Activated CD4-positive, alpha-beta T cell treated with anti-CD3 and anti-CD28 coated beads for 48 hours (primary cell): Measurements from ENCODE around the gene SLC7A14.

Experiments used
- DNase-seq: peaks from one replicate; pipeline ENCODE4 v3.0.0-alpha.2; 2020

SLC7A14 gene

DNA sequence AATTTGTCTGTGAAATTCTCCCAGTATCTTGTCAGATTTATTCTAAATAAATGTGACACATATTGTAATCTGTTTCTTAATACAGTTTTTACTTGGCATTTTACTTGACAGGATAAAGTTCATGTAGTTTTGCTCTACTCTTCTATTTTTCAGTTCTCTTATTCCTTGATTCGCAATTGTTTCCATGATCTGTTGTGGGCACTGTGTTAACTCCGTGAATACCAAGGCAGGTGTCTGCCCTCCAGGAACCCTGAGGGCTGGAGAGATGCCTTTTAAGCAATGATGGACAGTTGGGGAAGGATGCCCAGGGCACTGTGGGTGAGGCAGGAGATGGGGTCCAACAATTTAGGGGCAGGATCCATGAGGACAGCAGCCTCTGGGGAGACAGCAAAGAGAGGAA lies 164.1 kb downstream of the SLC7A14 start:
- DNase-seq = no peak

DNA sequence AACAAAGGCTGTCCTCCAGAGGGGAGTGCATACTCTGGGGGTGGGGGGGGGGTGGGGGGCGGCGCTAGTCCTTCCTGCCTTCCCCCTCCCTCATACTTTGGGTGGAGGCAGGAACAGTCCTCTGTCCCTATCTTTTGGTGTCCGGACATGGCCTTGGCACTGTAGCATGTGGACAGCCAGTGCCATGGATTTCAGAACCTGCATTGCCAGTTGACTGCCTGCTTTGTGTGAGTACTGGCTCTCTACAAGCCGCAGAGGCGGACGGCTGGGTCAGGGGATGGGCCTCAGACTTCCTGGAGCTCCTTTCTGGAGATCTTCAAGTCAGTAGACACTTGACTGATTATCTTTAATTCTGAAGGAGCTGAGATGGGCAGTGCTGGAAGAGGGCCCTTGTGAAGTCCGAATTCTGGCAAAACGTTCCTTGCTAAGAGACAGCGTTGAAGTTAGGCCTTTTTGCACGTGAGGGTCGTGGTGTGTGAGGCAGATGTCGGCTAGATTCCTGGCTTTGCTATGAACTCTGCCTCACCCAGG lies 164.7 kb downstream of the SLC7A14 start:
- no peak for DNase-seq

DNA sequence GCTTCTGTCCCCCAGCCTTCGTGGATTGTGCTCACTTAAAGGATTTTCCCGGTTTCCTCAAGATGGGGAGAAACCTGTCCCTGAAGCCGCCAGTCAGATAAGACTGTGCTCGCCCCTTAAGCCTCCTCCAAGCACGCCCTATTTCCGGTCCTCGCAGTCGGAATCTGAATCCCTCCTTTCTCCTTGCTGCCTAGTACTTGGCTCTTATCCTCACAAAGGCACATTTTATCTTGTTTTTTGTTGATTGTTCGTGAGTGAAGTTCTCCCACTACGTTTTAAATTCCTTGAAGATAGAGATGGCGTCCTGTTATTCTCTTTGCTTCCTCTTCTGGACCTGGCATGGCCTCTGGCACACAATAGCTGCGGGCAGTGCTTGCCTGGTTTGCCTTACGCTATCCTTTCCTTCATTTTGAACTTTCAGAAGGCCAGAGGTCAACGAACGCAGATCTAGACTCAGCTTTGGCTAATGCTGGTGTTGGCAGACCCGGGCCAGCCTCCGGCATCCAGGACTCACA lies 165.5 kb downstream of the SLC7A14 start:
- DNase-seq = no peak

DNA sequence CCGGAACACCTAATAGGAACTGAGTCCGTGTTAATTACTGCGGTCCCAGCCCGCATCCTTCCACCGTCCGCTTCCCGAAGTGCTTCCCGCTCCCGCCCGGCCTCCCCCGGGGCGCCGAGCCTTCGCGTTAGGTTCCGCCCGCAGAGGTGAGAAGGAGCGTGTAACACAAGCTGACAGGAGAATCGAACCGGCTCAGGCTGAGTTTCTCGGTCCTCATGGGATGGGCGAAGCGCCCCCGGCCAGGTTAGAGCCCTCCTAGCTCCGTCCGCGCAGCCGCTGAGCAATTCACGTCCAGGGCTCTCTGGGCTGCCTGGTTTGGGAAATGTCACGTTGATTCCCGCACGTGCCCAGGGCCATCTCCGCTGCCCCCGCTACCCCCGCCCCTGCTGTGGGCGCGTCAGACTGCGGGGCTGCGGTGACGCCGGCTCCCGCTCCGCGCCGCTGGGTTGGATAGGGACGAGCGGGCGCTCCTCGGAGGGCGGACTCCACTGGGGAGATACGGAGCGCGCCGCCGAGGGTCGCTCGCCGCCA lies 166.3 kb downstream of the SLC7A14 start:
- peak; percentile 26 for DNase-seq

DNA sequence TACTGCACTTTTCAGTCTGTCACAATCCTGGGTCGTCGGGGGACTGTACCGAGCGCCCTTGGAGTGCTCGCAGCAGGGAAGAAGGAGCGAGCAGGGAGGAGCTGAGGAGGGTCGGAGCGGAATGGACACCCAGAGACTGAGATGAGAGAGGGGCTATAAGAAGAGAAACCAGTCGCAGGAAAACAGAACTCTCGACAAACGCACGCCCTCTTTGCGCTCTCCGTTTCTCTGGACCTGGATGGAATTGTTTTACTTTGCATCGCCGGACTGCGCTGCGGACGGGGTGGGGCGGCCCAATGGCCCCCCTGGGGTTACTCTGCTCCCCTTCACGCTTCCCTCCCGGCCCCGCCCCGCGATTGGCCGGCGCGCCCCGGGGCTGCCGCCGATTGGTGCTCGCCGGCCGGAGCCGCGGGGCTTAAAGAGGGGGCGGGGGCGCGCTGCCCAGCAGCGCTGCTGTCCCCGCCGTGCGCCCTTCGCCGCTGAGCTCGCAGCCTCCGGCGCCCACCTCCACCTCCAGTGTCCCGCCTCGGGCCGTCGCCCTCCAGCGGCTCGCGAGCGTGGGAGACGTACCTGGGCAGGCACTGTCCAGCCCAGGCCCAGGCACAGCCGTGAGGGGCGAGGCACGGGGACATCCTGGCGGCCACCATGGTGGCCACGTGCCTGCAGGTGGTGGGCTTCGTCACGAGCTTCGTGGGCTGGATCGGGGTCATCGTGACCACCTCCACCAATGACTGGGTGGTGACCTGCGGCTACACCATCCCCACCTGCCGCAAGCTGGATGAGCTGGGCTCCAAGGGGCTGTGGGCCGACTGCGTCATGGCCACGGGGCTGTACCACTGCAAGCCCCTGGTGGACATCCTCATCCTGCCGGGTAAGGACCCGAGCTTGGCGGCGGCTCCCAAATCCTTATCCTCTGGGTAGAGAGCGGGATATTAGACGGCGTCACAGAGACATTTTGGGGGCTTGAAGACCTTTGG lies 167.2 kb downstream of the SLC7A14 start, which contains the start of gene CLDN11:
Gene CLDN11 (plus strand): TSS at position 447 of the 977 bp plus-strand sequence. CDS start 199 bp downstream, at position 646.
- no peak for DNase-seq

DNA sequence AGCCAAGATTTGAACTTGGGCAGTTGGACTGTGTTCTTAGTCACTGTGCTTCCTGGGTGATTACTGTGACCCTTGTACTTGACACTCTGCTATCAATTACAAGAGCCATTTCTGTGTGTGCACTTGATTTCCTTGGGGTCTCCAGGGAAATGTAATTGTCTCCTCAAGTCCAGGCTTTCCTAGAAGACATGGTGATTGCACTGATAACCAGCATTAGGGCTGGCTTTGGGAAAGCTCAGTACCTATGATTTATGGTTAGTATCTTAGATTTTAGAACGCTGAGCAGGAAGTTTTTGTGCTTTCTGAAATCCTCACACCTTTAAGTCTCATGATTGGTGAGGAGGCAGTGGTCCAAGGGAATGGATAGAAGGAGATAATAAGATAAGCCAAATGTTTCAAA lies 168.8 kb downstream of the SLC7A14 start:
- no peak for DNase-seq

DNA sequence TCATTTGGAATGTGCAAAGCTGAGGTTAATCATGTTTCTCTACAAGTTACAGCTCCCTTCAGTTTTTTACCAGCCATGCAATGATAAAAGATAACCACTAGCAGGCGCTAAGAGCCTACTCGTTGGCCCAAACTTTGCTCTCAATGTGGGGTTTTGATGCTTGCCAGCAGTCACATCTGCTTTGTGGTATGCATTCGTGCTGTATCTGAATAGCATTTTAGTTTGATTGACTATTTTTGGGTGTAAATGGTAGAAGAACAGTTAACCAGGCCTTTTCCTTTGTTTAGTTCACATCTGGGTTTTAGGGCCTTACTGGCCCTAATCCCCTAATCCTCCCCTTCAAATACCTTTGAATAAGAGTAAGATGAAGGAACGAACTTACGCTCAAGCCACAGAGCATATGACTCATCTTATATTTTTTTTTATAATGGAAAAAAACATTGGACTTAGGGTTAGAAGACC lies 171.6 kb downstream of the SLC7A14 start:
- peak; percentile 54 for DNase-seq

DNA sequence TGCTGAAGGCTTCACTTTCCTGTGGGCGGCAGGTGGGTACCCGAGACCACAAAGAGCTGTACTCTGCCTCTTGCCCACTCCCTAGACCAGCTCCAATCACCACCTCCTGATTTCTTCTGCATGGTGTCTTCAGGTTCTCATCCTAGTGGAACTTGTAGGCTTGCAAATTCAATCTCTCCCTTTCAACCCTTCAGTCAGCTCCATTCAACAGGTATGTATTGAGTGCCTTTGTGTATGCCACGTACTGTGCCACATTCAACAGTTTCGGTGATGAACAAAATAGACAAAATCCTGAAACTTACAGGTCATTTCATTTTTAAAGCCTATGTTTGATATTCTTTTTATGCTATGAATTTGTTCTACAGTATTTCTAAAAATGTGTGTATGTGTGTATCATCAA lies 172.6 kb downstream of the SLC7A14 start:
- no peak for DNase-seq

DNA sequence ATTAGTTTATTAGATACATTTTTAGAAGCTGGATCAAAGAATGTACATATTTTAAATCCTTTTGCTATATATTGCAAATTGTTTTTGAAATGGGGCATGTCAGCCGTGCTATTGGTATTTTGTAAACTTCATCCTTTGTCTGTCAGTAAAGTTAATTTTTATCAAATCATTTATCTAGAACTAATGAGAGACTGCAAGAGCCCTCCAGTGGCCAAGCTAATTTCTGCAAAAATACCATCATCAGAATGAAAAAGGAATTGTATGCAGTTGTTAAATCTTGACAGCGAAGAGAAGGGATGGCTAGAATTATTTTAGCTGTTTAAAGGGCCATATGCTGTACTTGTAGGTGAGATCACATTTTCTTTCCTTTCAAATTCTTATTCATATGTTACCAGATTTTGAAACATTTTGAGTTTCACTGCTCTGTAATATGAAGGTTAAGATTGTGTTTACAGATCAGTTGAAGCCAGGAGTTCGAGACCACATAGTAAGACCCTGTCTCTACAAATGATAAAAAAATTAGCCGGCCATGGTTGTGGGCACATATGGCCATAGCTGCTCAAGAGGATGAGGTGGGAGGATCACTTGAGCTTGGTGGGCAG lies 175.3 kb downstream of the SLC7A14 start:
- no peak for DNase-seq
